Prostate gland (tissue), 2 donors: ENCODE data around the gene CTTN.

ENCODE experiments used
- POLR2A ChIP-seq: fragments of 450-650 bp; IDR thresholded peaks from one replicate; pipeline ENCODE4 v1.6.1; 2016; ENCODE audit warnings: antibody characterized with exemption, mild to moderate bottlenecking
- TF ChIP-seq, protein P1 (sequence below), 4 experiments: fragments of 200-600 bp in 2 of 4; fragments of 450-650 bp in 2 of 4; sonication (generic) in 2 of 4; IDR thresholded peaks; 1 replicate in 3 of 4; 2 replicates in 1 of 4; pipeline ENCODE4 v1.5.1; 2016 to 2019; ENCODE audit warnings: antibody characterized with exemption in 4 of 4, mild to moderate bottlenecking in 2 of 4, moderate library complexity in 2 of 4

DNA sequence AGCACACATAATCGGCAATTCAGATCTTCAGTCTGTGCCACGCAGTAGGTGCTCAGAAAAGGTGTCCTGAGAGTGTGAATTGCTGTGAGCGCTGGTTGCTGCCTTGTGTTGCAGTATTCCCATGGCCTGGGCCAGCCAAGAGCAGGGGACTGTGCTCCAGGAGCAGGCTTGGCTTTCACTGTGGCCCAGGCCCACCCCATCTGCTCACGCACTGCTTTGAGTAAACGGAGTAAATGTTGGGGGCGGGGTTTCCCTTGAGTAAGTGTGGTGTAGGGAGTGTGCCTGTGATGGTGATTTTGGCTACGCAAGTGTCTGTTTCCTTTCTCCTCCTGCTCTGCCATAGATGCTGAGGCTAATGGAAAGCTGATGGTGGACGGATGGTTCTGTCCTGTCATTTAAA, 2.3 kb downstream of the CTTN start:
- no peak for TF ChIP-seq POLR2A
- TF ChIP-seq, protein P1, sequence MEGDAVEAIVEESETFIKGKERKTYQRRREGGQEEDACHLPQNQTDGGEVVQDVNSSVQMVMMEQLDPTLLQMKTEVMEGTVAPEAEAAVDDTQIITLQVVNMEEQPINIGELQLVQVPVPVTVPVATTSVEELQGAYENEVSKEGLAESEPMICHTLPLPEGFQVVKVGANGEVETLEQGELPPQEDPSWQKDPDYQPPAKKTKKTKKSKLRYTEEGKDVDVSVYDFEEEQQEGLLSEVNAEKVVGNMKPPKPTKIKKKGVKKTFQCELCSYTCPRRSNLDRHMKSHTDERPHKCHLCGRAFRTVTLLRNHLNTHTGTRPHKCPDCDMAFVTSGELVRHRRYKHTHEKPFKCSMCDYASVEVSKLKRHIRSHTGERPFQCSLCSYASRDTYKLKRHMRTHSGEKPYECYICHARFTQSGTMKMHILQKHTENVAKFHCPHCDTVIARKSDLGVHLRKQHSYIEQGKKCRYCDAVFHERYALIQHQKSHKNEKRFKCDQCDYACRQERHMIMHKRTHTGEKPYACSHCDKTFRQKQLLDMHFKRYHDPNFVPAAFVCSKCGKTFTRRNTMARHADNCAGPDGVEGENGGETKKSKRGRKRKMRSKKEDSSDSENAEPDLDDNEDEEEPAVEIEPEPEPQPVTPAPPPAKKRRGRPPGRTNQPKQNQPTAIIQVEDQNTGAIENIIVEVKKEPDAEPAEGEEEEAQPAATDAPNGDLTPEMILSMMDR (IDR thresholded peaks at IDR 0.05): no peak
